ENCODE measurements around the gene NWD2. TPM values are rescaled to one million over a fixed set of nuclear protein-coding genes. Genes with fewer than 3 reads are reported as not detected.

The NWD2 gene
- total and polyA plus RNA-seq, 9 donors, result under 0.01 to 0.29 (median 0.03) TPM; not detected in 2

GRCh38 chr4:37447886-37448285 is 203.3 kb downstream of the NWD2 start:
- no peak overlapping the region for H3K27ac ChIP-seq (ENCODE audit: low read length)
- H3K4me1 ChIP-seq (ENCODE audit: control insufficient read depth, insufficient read depth, low read length), result no peaks in the 10 kb centered on the region
- no peak for DNase-seq
- H3K36me3 ChIP-seq (ENCODE audit: control insufficient read depth, insufficient read depth, low read length), result no peaks in the 10 kb centered on the region
- WGBS (ENCODE audit: insufficient coverage), result no CpG with 5 or more reads among the region's 3 CpGs
- no peak overlapping the region for H3K4me3 ChIP-seq (ENCODE audit: low read length)
- no peaks in the 10 kb centered on the region for H3K9me3 ChIP-seq (replicated peaks; ENCODE audit: control insufficient read depth, low read depth, low read length)
- H3K27me3 ChIP-seq (ENCODE audit: control insufficient read depth, insufficient read depth, low read length), result peaks cover 6% of the 10 kb centered on the region

GRCh38 chr4:37450309-37450708 is 205.8 kb downstream of the NWD2 start:
- Histone ChIP-seq H3K27ac (ENCODE audit: low read length) (no peak overlapping the region), H3K4me3 (ENCODE audit: low read length) (no peak overlapping the region), H3K9me3 (replicated peaks; ENCODE audit: control insufficient read depth, low read depth, low read length) (no peaks in the 10 kb centered on the region), H3K36me3 (ENCODE audit: control insufficient read depth, insufficient read depth, low read length) (no peaks in the 10 kb centered on the region), H3K4me1 (ENCODE audit: control insufficient read depth, insufficient read depth, low read length) (peaks cover 15% of the 10 kb centered on the region), H3K27me3 (ENCODE audit: control insufficient read depth, insufficient read depth, low read length) (peaks cover 27% of the 10 kb centered on the region)
- 88% methylated on average over 1 of the region's 2 CpGs for WGBS (ENCODE audit: insufficient coverage)
- DNase-seq, result no peak

GRCh38 chr4:37450911-37451310 is 206.4 kb downstream of the NWD2 start:
- H3K9me3 ChIP-seq (replicated peaks; ENCODE audit: control insufficient read depth, low read depth, low read length), result no peaks in the 10 kb centered on the region
- H3K4me3 ChIP-seq (ENCODE audit: low read length), result no peak overlapping the region
- H3K4me1 ChIP-seq (ENCODE audit: control insufficient read depth, insufficient read depth, low read length), result peaks cover 15% of the 10 kb centered on the region
- no peak overlapping the region for H3K27ac ChIP-seq (ENCODE audit: low read length)
- peaks cover 32% of the 10 kb centered on the region for H3K27me3 ChIP-seq (ENCODE audit: control insufficient read depth, insufficient read depth, low read length)
- DNase-seq, result no peak
- no peaks in the 10 kb centered on the region for H3K36me3 ChIP-seq (ENCODE audit: control insufficient read depth, insufficient read depth, low read length)
- WGBS (ENCODE audit: insufficient coverage), result 86% methylated on average over 1 of the region's 1 CpG

GRCh38 chr4:37451656-37452055 is 207.1 kb downstream of the NWD2 start:
- H3K4me3 ChIP-seq (ENCODE audit: low read length), result no peak overlapping the region
- H3K27me3 ChIP-seq (ENCODE audit: control insufficient read depth, insufficient read depth, low read length), result peaks cover 34% of the 10 kb centered on the region
- no CpG with 5 or more reads among the region's 2 CpGs for WGBS (ENCODE audit: insufficient coverage)
- no peaks in the 10 kb centered on the region for H3K36me3 ChIP-seq (ENCODE audit: control insufficient read depth, insufficient read depth, low read length)
- no peak overlapping the region for H3K27ac ChIP-seq (ENCODE audit: low read length)
- DNase-seq, result no peak
- no peaks in the 10 kb centered on the region for H3K9me3 ChIP-seq (replicated peaks; ENCODE audit: control insufficient read depth, low read depth, low read length)
- peaks cover 15% of the 10 kb centered on the region for H3K4me1 ChIP-seq (ENCODE audit: control insufficient read depth, insufficient read depth, low read length)

GRCh38 chr4:37452952-37453280 is 208.4 kb downstream of the NWD2 start:
- Histone ChIP-seq H3K4me3 (ENCODE audit: low read length) (no peak overlapping the region), H3K27ac (ENCODE audit: low read length) (no peak overlapping the region), H3K36me3 (ENCODE audit: control insufficient read depth, insufficient read depth, low read length) (no peaks in the 10 kb centered on the region), H3K9me3 (replicated peaks; ENCODE audit: control insufficient read depth, low read depth, low read length) (no peaks in the 10 kb centered on the region), H3K27me3 (ENCODE audit: control insufficient read depth, insufficient read depth, low read length) (peaks cover 34% of the 10 kb centered on the region), H3K4me1 (ENCODE audit: control insufficient read depth, insufficient read depth, low read length) (peaks cover 15% of the 10 kb centered on the region)
- 0% methylated on average over 3 of the region's 3 CpGs for whole genome bisulfite sequencing (ENCODE audit: insufficient coverage)
- peak; percentile 74 for DNase-seq

GRCh38 chr4:37453281-37453998 is 208.9 kb downstream of the NWD2 start:
- DNase-seq, result peak; percentile 68
- Histone ChIP-seq H3K9me3 (replicated peaks; ENCODE audit: control insufficient read depth, low read depth, low read length) (no peaks in the 10 kb centered on the region), H3K27me3 (ENCODE audit: control insufficient read depth, insufficient read depth, low read length) (peaks cover 34% of the 10 kb centered on the region), H3K4me3 (ENCODE audit: low read length) (peak overlapping the region; percentile 54), H3K27ac (ENCODE audit: low read length) (no peak overlapping the region), H3K4me1 (ENCODE audit: control insufficient read depth, insufficient read depth, low read length) (peaks cover 15% of the 10 kb centered on the region), H3K36me3 (ENCODE audit: control insufficient read depth, insufficient read depth, low read length) (no peaks in the 10 kb centered on the region)
- WGBS (ENCODE audit: insufficient coverage), result under 1% methylated on average over 54 of the region's 56 CpGs

- H3K27ac ChIP-seq (ENCODE audit: low read length), result no peak overlapping the region
- peak overlapping the region; percentile 21 for H3K4me3 ChIP-seq (ENCODE audit: low read length)
- H3K4me1 ChIP-seq (ENCODE audit: control insufficient read depth, insufficient read depth, low read length), result peaks cover 15% of the 10 kb centered on the region
- DNase-seq, result no peak
- H3K36me3 ChIP-seq (ENCODE audit: control insufficient read depth, insufficient read depth, low read length), result no peaks in the 10 kb centered on the region
- under 1% methylated on average over 21 of the region's 32 CpGs for WGBS (ENCODE audit: insufficient coverage)
- peaks cover 34% of the 10 kb centered on the region for H3K27me3 ChIP-seq (ENCODE audit: control insufficient read depth, insufficient read depth, low read length)
- no peaks in the 10 kb centered on the region for H3K9me3 ChIP-seq (replicated peaks; ENCODE audit: control insufficient read depth, low read depth, low read length)
These were observed 209.7 kb downstream of the NWD2 start for GRCh38 chr4:37453999-37454800.

- Histone ChIP-seq H3K4me3 (ENCODE audit: low read length) (no peak overlapping the region), H3K9me3 (replicated peaks; ENCODE audit: control insufficient read depth, low read depth, low read length) (no peaks in the 10 kb centered on the region), H3K36me3 (ENCODE audit: control insufficient read depth, insufficient read depth, low read length) (no peaks in the 10 kb centered on the region), H3K4me1 (ENCODE audit: control insufficient read depth, insufficient read depth, low read length) (peaks cover 15% of the 10 kb centered on the region), H3K27me3 (ENCODE audit: control insufficient read depth, insufficient read depth, low read length) (peaks cover 34% of the 10 kb centered on the region), H3K27ac (ENCODE audit: low read length) (no peak overlapping the region)
- no peak for DNase-seq
- 88% methylated on average over 10 of the region's 11 CpGs for WGBS (ENCODE audit: insufficient coverage)
These were observed 211.0 kb downstream of the NWD2 start for GRCh38 chr4:37455301-37456131.

GRCh38 chr4:37461801-37462200 is 217.3 kb downstream of the NWD2 start:
- Histone ChIP-seq H3K9me3 (replicated peaks; ENCODE audit: control insufficient read depth, low read depth, low read length) (no peaks in the 10 kb centered on the region), H3K27ac (ENCODE audit: low read length) (no peak overlapping the region), H3K27me3 (ENCODE audit: control insufficient read depth, insufficient read depth, low read length) (no peaks in the 10 kb centered on the region), H3K4me1 (ENCODE audit: control insufficient read depth, insufficient read depth, low read length) (no peaks in the 10 kb centered on the region), H3K4me3 (ENCODE audit: low read length) (no peak overlapping the region), H3K36me3 (ENCODE audit: control insufficient read depth, insufficient read depth, low read length) (no peaks in the 10 kb centered on the region)
- 100% methylated on average over 1 of the region's 1 CpG for WGBS (ENCODE audit: insufficient coverage)
- DNase-seq, result no peak
